Dedifferentiated amniotic fluid mesenchymal stem cell (primary cell): Measurements from ENCODE around the gene GOLGA8B.
"Not testable (repeated sequence)": the region's sequence is repeated elsewhere in the genome, so short reads cannot be mapped to it uniquely, and the experiment has no call there.

Experiments used
- DNase-seq: peaks from one replicate; pipeline ENCODE4 v3.0.0-alpha.2; 2016; ENCODE audit errors: extremely low spot score

Gene GOLGA8B

DNA sequence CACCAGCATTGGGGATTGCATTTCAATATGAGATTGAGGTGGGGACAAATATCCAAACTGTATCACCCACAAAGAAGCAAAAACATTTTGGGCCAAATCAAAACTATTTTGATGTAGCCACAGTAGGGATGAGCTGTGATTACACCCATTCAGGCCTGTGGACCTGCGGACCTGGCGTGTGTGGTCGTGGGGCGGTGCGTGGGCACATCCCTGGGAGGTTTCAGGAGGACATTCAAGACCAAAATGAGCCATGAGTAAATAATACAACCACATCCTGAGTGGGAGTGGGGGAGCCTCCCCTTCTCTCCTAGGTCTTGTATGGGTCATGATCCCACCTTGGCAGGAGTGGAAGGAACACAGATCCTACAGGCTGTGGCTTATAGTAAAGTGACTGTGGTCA is 23.7 kb downstream of the GOLGA8B start:
- DNase-seq = not testable (repeated sequence)

DNA sequence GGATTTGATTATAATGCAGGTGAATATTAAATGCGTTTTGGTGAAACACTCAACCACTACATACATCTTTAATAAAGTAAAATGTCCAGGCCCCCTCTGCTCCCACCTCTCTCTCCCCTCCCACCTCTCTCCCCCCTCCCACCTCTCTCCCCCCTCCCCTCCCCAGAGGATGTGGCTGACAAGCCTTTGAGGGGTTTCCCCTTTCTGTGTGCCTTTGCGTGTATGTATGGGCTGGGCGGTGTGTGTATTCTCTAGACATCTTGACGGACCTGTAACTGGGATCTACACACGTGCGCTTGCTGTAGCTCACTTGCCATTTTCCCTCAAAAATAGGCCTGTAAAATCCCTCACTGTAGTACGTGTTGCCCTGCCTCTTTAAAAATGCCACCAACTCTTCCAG is 28.3 kb downstream of the GOLGA8B start:
- not testable (repeated sequence) for DNase-seq

DNA sequence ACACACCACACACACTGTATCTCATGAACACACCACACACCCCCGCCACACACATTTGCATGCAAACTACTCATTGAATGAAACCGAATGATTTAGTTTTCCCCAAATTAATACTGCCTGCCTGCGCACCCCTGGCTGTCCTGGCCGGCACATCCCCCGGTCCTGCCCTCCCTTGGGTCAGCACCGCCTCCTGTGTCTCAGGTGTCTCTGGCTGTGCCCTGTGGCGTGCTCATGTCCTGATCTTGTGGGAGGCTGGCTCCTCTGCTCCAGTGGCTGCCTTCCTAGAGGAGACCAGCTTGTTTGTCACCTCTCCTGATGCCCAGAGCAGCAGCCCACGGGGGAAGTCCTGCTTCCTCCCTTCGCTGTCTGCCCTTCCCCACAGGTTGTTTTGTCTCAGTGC is 28.7 kb downstream of the GOLGA8B start:
- DNase-seq = not testable (repeated sequence)

- not testable (repeated sequence) for DNase-seq
Observed at GRCh38 chr15:34554126-34554525, 29.3 kb downstream of the GOLGA8B start.

- DNase-seq = not testable (repeated sequence)
Observed at GRCh38 chr15:34550129-34550528, 33.3 kb downstream of the GOLGA8B start.

GRCh38 chr15:34549381-34549809 is 34.1 kb downstream of the GOLGA8B start:
- DNase-seq = not testable (repeated sequence)

- not testable (repeated sequence) for DNase-seq
Observed at GRCh38 chr15:34543860-34544649, 39.4 kb downstream of the GOLGA8B start.

- DNase-seq = not testable (repeated sequence)
Observed at GRCh38 chr15:34535857-34536256, 47.6 kb downstream of the GOLGA8B start.
